ENCODE measurements around the gene SCNN1G. TPM values are rescaled to one million over a fixed set of nuclear protein-coding genes. Genes with fewer than 3 reads are reported as not detected.

SCNN1G gene
- total RNA-seq: 10 to 100 TPM in 1 of 3 donors, 1 to 10 TPM in 2; 1.9 to 52.4 (median 4.2) TPM
- long read RNA-seq, donor 1, transcript SCNN1G-201 (13 exons, 3,507 nt): major isoform, 6 of 6 reads
- long read RNA-seq, donor 1, partial matches to known transcripts: 0 of 6 reads
- long read RNA-seq, donor 1, other reads (novel, unspliced or antisense): 0 of 6 reads
- long read RNA-seq, donor 2, transcript SCNN1G-201 (13 exons, 3,507 nt): major isoform, 13 of 29 reads
- long read RNA-seq, donor 2, partial matches to known transcripts: 12 of 29 reads
- long read RNA-seq, donor 2, other reads (novel, unspliced or antisense): 4 of 29 reads

- Histone ChIP-seq H3K4me3 (peak within 1 kb of the TSS; percentile 17), H3K36me3 (ENCODE audit: low read depth) (no peaks in the 10 kb centered on the region), H3K9me3 (no peaks in the 10 kb centered on the region), H3K4me1 (ENCODE audit: low read depth) (peaks cover 13% of the 10 kb centered on the region)
- ATAC-seq (peak; percentile 55), DNase-seq (peak in 2 of 3 donors; percentile 17 to 55)
- TF ChIP-seq CTCF (IDR thresholded peaks at IDR 0.05): no peak
- intact Hi-C loops (cut with DNase I, micrococcal nuclease): loop anchor here (1.0 to 2.0 kb wide), 2 partner anchors 251 to 252 kb away; no protein-coding TSS in a partner anchor
Measured at GRCh38 chr16:23182679-23183542, at the start of gene SCNN1G. Gene SCNN1G (plus strand): TSS chr16:23182745. CDS start chr16:23186272, 3,527 bp downstream.

GRCh38 chr16:23132775-23133463 is 49.6 kb upstream of the SCNN1G start:
- Histone ChIP-seq H3K4me3 (no peak overlapping the region), H3K4me1 (ENCODE audit: low read depth) (peaks cover 7% of the 10 kb centered on the region), H3K36me3 (ENCODE audit: low read depth) (no peaks in the 10 kb centered on the region), H3K9me3 (peaks cover 9% of the 10 kb centered on the region)
- TF ChIP-seq CTCF (IDR thresholded peaks at IDR 0.05): no peak
- no peak for ATAC-seq
- intact Hi-C loops (cut with DNase I, micrococcal nuclease): no loop called here
- DNase-seq: no peak

- ATAC-seq (peak; percentile 66), DNase-seq (peak in 1 of 3 donors; percentile 55)
- TF ChIP-seq CTCF (IDR thresholded peaks at IDR 0.05): no peak
- H3K9me3 ChIP-seq: peaks cover 9% of the 10 kb centered on the region
- H3K4me3 ChIP-seq: no peak overlapping the region
- intact Hi-C loops (cut with DNase I, micrococcal nuclease): no loop called here
- peaks cover 9% of the 10 kb centered on the region for H3K4me1 ChIP-seq (ENCODE audit: low read depth)
- no peaks in the 10 kb centered on the region for H3K36me3 ChIP-seq (ENCODE audit: low read depth)
Measured at GRCh38 chr16:23134274-23134673, 48.3 kb upstream of the SCNN1G start.

GRCh38 chr16:23137256-23137655 is 45.3 kb upstream of the SCNN1G start:
- H3K4me3 ChIP-seq: no peak overlapping the region
- ATAC-seq (no peak), DNase-seq (no peak)
- H3K36me3 ChIP-seq (ENCODE audit: low read depth): no peaks in the 10 kb centered on the region
- no peak for TF ChIP-seq CTCF (IDR thresholded peaks at IDR 0.05)
- peaks cover 14% of the 10 kb centered on the region for H3K4me1 ChIP-seq (ENCODE audit: low read depth)
- intact Hi-C loops (cut with DNase I, micrococcal nuclease): no loop called here
- peaks cover 9% of the 10 kb centered on the region for H3K9me3 ChIP-seq

GRCh38 chr16:23137818-23138217 is 44.7 kb upstream of the SCNN1G start:
- peaks cover 14% of the 10 kb centered on the region for H3K4me1 ChIP-seq (ENCODE audit: low read depth)
- TF ChIP-seq CTCF (IDR thresholded peaks at IDR 0.05): no peak

More at GRCh38 chr16:23137818-23138217, 44.7 kb upstream of the SCNN1G start:
- no peak for ATAC-seq
- no peak for DNase-seq
- no peak overlapping the region for H3K4me3 ChIP-seq
- H3K36me3 ChIP-seq (ENCODE audit: low read depth): no peaks in the 10 kb centered on the region
- intact Hi-C loops (cut with DNase I, micrococcal nuclease): no loop called here
- H3K9me3 ChIP-seq: peaks cover 9% of the 10 kb centered on the region

Measured in mucosa of descending colon (tissue), 3 donors.